ENCODE results near the gene STXBP6.
"Not testable (repeated sequence)": the region's sequence is repeated elsewhere in the genome, so short reads cannot be mapped to it uniquely, and the experiment has no call there.

DNA sequence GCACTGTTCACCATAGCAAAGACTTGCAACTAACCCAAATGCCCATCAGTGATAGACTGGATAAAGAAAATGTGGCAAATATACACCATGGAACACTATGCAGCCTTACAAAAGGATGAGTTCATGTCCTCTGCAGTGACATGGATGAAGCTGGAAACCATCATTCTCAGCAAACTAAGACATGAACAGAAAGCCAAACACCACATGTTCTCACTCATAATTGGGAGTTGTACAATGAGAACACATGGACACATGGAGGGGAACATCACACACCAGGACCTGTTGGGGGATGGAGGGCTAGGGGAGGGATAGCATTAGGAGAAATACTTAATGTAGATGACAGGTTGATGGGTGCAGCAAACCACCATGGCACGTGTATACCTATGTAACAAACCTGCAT lies 276.4 kb downstream of the STXBP6 start:
- not testable (repeated sequence) for TF ChIP-seq POLR2A (IDR thresholded peaks at IDR 0.05; ENCODE audit: low read depth, low read length); POLR2AphosphoS5 (IDR thresholded peaks at IDR 0.05; ENCODE audit: low read depth, low read length); TAF1 (IDR thresholded peaks at IDR 0.05; ENCODE audit: borderline replicate concordance, low read depth, low read length)

Measured in GM12892 (cell line).